ENCODE measurements around the gene PSENEN. TPM values are rescaled to one million over a fixed set of nuclear protein-coding genes. Genes with fewer than 3 reads are reported as not detected.
"Not testable (repeated sequence)": the region's sequence is repeated elsewhere in the genome, so short reads cannot be mapped to it uniquely, and the experiment has no call there.

Gene PSENEN
- total RNA-seq, 1 experiment from 2014 or later, result 112 TPM

DNA sequence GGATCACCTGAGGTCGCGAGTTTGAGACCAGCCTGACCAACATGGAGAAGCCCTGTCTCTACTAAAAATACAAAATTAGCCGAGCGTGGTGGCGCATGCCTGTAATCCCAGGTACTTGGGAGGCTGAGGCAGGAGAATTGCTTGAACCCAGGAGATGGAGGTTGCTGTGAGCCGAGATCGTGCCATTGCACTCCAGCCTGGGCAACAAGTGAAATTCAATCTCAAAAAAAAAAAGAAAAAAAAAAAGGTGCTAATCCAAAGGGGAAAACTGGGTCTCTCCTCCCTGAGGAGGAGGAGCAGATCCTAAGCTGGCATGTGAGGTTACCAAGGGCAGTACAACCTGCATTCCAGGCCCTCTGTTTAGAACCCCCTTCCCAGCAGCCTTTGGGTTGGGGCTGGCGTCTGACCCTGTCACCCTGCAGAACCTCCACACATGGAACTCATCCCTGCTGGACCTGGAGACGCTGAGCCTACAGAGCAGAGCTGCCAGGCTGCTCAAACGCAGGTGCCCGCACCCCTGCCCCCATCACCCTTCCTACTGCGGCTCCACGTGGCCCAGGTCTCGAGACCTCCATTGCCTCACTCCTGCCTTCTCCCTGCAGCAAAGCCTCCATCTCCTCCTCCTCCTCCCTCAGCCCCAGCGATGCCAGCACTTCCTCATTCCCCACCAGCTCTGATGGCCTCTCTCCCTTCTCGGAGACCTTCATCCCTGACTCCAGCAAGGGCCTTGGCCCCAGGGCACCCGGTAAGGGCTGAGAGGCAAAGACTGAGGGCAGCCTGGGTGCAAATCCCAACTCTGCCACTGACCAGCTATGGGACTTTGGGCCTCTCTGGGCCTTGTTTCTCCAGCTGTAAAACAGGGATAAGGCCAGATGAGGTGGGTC lies 19.2 kb downstream of the PSENEN start:
- Histone ChIP-seq H3K4me2 (ENCODE audit: low read depth, low read length, poor library complexity, severe bottlenecking) (no peak overlapping the region), H3K4me3 (ENCODE audit: low read length) (no peak overlapping the region), H3K9ac (ENCODE audit: low read length) (no peak overlapping the region), H2AFZ (ENCODE audit: low read length) (no peak overlapping the region), H4K20me1 (ENCODE audit: insufficient read depth, low read depth, low read length) (peaks cover 3% of the 10 kb centered on the region; the same call in 1 of the 2 replicates), H3K36me3 (ENCODE audit: insufficient read depth, low read length) (peaks cover 11% of the 10 kb centered on the region), H3K9me3 (ENCODE audit: low read length) (no peaks in the 10 kb centered on the region), H3K79me2 (ENCODE audit: low read length) (peaks cover 7% of the 10 kb centered on the region), H3K27ac (ENCODE audit: low read length) (no peak overlapping the region), H3K9me2 (replicated peaks; ENCODE audit: insufficient read depth, low read length) (no peaks in the 10 kb centered on the region), H3K27me3 (ENCODE audit: low read length) (no peaks in the 10 kb centered on the region), H3K4me1 (ENCODE audit: low read length) (peaks cover 6% of the 10 kb centered on the region)
- no peak for DNase-seq

DNA sequence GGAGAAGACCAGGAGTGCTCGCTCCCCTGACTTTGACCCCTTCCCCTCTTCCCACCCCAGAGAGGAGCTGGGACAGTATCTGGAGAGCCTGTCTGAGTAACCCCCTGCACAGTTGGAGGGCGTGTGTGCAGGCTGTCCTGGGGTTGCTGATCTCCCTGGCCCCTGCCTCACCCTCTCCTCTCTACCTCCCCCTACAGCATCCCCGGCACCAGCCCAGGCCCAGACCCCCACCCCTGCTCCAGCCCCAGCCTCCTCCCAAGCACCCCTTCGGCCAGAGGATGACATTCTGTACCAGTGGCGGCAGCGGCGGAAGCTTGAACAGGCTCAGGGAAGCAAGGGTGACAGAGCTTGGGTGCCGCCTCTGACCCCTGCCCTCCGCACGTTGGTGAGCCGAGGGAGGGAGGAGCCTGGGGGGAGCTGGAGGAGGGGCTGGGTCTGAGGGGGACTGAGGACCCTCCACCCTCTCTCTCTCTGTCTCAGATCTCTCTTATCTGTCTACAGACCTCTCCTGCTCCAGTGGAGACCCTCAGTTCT lies 21.2 kb downstream of the PSENEN start:
- Histone ChIP-seq H3K4me3 (ENCODE audit: low read length) (no peak overlapping the region), H3K27ac (ENCODE audit: low read length) (no peak overlapping the region), H2AFZ (ENCODE audit: low read length) (no peak overlapping the region), H3K79me2 (ENCODE audit: low read length) (no peaks in the 10 kb centered on the region), H3K9me2 (replicated peaks; ENCODE audit: insufficient read depth, low read length) (no peaks in the 10 kb centered on the region), H3K27me3 (ENCODE audit: low read length) (no peaks in the 10 kb centered on the region), H3K9me3 (ENCODE audit: low read length) (no peaks in the 10 kb centered on the region), H4K20me1 (ENCODE audit: insufficient read depth, low read depth, low read length) (peaks cover 3% of the 10 kb centered on the region; the same call in 1 of the 2 replicates), H3K36me3 (ENCODE audit: insufficient read depth, low read length) (no peaks in the 10 kb centered on the region), H3K9ac (ENCODE audit: low read length) (no peak overlapping the region), H3K4me1 (ENCODE audit: low read length) (peaks cover 5% of the 10 kb centered on the region), H3K4me2 (ENCODE audit: low read depth, low read length, poor library complexity, severe bottlenecking) (no peak overlapping the region)
- DNase-seq, result no peak

DNA sequence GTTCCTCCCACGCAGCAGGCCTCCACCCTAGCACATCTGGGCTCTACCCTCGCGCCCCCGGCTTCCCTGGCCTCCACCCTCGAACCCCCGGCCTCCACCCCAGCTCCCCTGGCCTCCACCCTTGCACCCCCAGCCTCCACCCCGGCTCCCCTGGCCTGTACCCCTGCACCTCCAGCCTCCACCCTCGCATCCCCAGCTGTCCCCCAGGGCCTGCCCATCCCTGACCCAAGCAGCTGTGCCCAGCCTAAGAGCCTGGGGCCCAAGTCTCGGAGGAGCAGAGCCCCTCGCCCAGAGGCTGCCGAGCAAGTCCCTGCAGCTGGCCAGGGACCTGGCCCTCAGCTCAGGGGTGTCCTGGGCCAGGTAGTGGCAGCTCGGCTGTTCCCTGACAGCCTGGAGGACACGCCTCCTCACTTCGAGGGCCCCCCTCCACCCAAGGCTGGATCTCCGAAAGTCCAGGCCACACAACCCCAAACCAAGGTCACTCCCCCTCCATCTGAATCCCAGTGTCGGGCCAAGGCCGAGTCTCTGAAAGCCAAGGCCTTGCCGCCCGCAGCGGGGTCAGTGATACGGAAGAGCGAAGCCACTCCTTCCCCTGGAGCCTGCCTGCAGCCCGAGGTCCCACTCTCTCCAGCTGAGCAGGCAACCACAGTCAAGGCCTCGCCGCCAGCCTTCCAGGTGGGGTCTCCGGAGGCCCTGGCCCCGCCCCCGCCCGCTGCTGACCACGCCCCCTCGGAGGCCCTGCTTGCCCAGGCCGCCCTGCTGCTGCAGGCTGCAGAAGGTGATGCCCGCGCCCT lies 22.0 kb downstream of the PSENEN start:
- H2AFZ ChIP-seq (ENCODE audit: low read length), result no peak overlapping the region
- DNase-seq, result peak; percentile 61
- no peaks in the 10 kb centered on the region for H3K9me3 ChIP-seq (ENCODE audit: low read length)
- no peaks in the 10 kb centered on the region for H3K36me3 ChIP-seq (ENCODE audit: insufficient read depth, low read length)
- H3K27ac ChIP-seq (ENCODE audit: low read length), result no peak overlapping the region
- peaks cover 3% of the 10 kb centered on the region; the same call in 1 of the 2 replicates for H4K20me1 ChIP-seq (ENCODE audit: insufficient read depth, low read depth, low read length)
- H3K4me2 ChIP-seq (ENCODE audit: low read depth, low read length, poor library complexity, severe bottlenecking), result no peak overlapping the region
- no peak overlapping the region for H3K4me3 ChIP-seq (ENCODE audit: low read length)
- H3K9me2 ChIP-seq (replicated peaks; ENCODE audit: insufficient read depth, low read length), result no peaks in the 10 kb centered on the region
- no peak overlapping the region for H3K9ac ChIP-seq (ENCODE audit: low read length)
- H3K4me1 ChIP-seq (ENCODE audit: low read length), result peaks cover 5% of the 10 kb centered on the region
- H3K27me3 ChIP-seq (ENCODE audit: low read length), result no peaks in the 10 kb centered on the region
- no peaks in the 10 kb centered on the region for H3K79me2 ChIP-seq (ENCODE audit: low read length)

DNA sequence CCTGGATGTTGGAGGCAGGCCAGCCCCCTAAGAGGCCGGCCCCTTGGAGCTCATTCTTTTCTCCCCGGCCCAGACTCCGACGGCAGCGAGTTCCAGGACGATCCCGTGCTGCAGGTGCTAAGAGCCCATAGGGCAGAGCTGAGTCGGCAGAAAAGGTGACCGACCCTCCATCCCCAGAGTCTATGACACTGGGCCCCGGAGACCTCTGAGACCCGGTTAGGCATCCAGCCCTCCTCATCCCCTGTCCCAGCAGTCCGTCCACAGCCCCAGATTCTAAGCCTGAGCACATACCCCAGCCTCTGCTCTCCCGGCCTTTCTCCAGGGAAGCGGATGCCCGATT lies 22.6 kb downstream of the PSENEN start:
- Histone ChIP-seq H3K27me3 (ENCODE audit: low read length) (no peaks in the 10 kb centered on the region), H3K36me3 (ENCODE audit: insufficient read depth, low read length) (no peaks in the 10 kb centered on the region), H3K79me2 (ENCODE audit: low read length) (no peaks in the 10 kb centered on the region), H3K9ac (ENCODE audit: low read length) (no peak overlapping the region), H3K9me2 (replicated peaks; ENCODE audit: insufficient read depth, low read length) (no peaks in the 10 kb centered on the region), H3K4me1 (ENCODE audit: low read length) (peaks cover 5% of the 10 kb centered on the region), H3K4me2 (ENCODE audit: low read depth, low read length, poor library complexity, severe bottlenecking) (no peak overlapping the region), H3K4me3 (ENCODE audit: low read length) (no peak overlapping the region), H2AFZ (ENCODE audit: low read length) (no peak overlapping the region), H3K9me3 (ENCODE audit: low read length) (no peaks in the 10 kb centered on the region), H4K20me1 (ENCODE audit: insufficient read depth, low read depth, low read length) (peaks cover 7% of the 10 kb centered on the region; the same call in 1 of the 2 replicates), H3K27ac (ENCODE audit: low read length) (no peak overlapping the region)
- no peak for DNase-seq

DNA sequence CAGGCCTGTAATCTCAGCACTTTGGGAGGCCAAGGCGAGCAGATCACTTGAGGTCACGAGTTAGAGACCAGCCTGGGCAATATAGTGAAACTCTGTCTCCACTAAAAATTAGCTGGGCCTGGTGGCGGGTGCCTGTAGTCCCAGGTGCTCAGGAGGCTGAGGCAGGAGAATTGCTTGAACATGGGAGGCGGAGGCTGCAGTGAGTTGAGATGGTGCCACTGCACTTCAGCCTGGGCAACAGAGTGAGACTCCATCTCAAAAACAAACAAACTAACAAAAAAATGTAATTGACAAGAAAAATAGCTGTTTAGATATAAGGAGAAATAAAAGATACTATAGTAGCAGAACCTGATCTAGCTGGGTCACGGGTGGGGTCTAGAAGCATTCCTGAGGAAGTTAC lies 26.9 kb downstream of the PSENEN start:
- H3K9me2 ChIP-seq (replicated peaks; ENCODE audit: insufficient read depth, low read length); H3K4me2 ChIP-seq (ENCODE audit: low read depth, low read length, poor library complexity, severe bottlenecking); H2AFZ ChIP-seq (ENCODE audit: low read length); H3K9me3 ChIP-seq (ENCODE audit: low read length); H4K20me1 ChIP-seq (ENCODE audit: insufficient read depth, low read depth, low read length); H3K27me3 ChIP-seq (ENCODE audit: low read length); H3K79me2 ChIP-seq (ENCODE audit: low read length); H3K36me3 ChIP-seq (ENCODE audit: insufficient read depth, low read length); H3K9ac ChIP-seq (ENCODE audit: low read length); H3K4me3 ChIP-seq (ENCODE audit: low read length); DNase-seq; H3K27ac ChIP-seq (ENCODE audit: low read length): not testable (repeated sequence)
- H3K4me1 ChIP-seq (ENCODE audit: low read length), result peaks cover 15% of the 10 kb centered on the region

DNA sequence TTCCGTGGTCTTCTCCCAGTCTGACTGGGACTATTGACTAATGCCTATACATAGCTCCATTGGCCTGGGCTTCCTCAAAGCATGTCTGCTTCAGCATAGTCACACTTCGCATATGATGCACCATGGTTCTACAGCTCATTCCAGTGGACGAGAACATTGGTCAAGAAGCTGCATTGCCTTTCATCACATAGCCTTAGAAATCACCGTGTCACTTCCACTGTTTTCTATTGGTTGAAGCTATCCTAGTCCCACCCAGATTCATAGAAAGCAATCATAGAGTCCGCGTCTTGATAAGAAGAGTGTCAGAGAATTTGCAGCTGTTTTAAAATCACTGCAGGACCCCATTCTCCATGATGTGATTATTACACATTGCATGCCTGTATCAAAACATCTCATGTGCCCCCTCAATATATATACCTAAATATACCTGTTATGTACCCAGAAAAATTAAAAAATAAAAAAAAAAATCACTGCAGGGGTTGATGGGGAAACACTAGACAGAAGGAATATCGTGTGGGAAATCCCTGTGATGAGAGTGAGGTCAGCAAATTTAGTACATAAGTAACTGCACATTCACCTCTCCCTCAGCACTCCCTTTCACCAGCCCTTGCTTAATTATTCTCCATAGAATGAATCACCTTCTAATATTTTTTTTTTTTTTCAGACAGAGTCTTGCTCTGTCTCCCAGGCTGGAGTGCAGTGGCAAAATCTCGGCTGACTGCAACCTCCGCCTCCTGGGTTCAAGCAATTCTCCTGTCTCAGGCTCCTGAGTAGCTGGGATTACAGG lies 27.8 kb downstream of the PSENEN start:
- Histone ChIP-seq H3K4me3 (ENCODE audit: low read length) (no peak overlapping the region), H2AFZ (ENCODE audit: low read length) (no peak overlapping the region), H3K36me3 (ENCODE audit: insufficient read depth, low read length) (no peaks in the 10 kb centered on the region), H3K79me2 (ENCODE audit: low read length) (peaks cover 6% of the 10 kb centered on the region; the same call in 1 of the 2 replicates), H3K4me2 (ENCODE audit: low read depth, low read length, poor library complexity, severe bottlenecking) (no peak overlapping the region), H3K9me2 (replicated peaks; ENCODE audit: insufficient read depth, low read length) (no peaks in the 10 kb centered on the region), H4K20me1 (ENCODE audit: insufficient read depth, low read depth, low read length) (0 out of 2 replicates have a peak, but pooled peaks cover 6% of the 10 kb centered on the region), H3K9me3 (ENCODE audit: low read length) (no peaks in the 10 kb centered on the region), H3K4me1 (ENCODE audit: low read length) (peaks cover 12% of the 10 kb centered on the region), H3K27me3 (ENCODE audit: low read length) (no peaks in the 10 kb centered on the region), H3K9ac (ENCODE audit: low read length) (no peak overlapping the region), H3K27ac (ENCODE audit: low read length) (no peak overlapping the region)
- peak; percentile 59 for DNase-seq

DNA sequence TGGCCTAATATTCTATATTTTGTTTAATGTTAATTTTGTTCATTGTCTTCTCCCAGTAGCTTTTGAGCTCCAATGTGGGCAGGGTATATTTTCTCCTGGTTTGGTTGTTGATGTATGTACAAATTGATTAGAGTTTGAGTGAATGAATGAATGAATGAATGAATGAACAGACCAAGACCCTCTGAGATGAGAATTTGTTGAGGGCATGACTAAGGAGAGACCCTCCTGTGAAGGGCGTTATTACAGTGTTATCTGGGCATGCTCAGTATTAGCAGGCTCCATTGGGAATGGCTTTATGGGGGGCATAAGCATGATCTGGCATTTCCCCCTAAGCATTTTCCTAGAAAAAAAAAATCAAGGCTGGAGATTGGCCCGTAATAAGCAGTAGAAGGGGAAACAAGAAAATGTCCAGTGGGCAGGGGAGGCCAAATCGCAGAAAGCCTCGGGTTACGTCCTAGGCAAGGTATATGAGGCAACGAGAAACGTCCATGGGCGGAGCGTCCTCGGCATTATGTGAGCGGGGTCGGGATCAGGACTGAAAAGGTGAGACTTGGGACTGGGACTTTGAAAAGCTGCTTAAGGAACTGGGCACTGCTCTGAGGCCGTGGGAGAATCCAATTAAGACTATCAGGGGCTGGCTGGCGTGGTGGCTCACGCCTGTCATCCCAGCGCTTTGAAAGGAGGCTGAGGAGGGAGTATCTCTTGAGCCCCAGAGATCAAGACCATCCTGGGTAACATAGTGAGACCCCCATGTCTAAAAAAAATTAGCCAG lies 29.0 kb downstream of the PSENEN start:
- H2AFZ ChIP-seq (ENCODE audit: low read length), result no peak overlapping the region
- 0 out of 2 replicates have a peak, but pooled peaks cover 6% of the 10 kb centered on the region for H4K20me1 ChIP-seq (ENCODE audit: insufficient read depth, low read depth, low read length)
- H3K9me3 ChIP-seq (ENCODE audit: low read length), result no peaks in the 10 kb centered on the region
- no peaks in the 10 kb centered on the region for H3K9me2 ChIP-seq (replicated peaks; ENCODE audit: insufficient read depth, low read length)
- 0 out of 2 replicates have a peak overlapping the region, but pooled peaks have one; percentile 33 for H3K4me3 ChIP-seq (ENCODE audit: low read length)
- H3K36me3 ChIP-seq (ENCODE audit: insufficient read depth, low read length), result no peaks in the 10 kb centered on the region
- peaks cover 6% of the 10 kb centered on the region; the same call in 1 of the 2 replicates for H3K79me2 ChIP-seq (ENCODE audit: low read length)
- no peak overlapping the region for H3K27ac ChIP-seq (ENCODE audit: low read length)
- DNase-seq, result no peak
- no peak overlapping the region for H3K9ac ChIP-seq (ENCODE audit: low read length)
- peak overlapping the region; percentile 44 for H3K4me2 ChIP-seq (ENCODE audit: low read depth, low read length, poor library complexity, severe bottlenecking)
- H3K4me1 ChIP-seq (ENCODE audit: low read length), result peaks cover 12% of the 10 kb centered on the region
- no peaks in the 10 kb centered on the region for H3K27me3 ChIP-seq (ENCODE audit: low read length)

Measured in Karpas-422 (cell line).